Epithelial cell of prostate (primary cell): ENCODE results near the gene NCAPD3.

Source experiments
- DNase-seq: peaks from one replicate; pipeline ENCODE4 v3.0.0-alpha.2; 2011; ENCODE audit warnings: low read depth, low spot score
- H3K27ac ChIP-seq: fragments of 450-650 bp; 2 replicates; pipeline ENCODE4 v1.5.1; 2017; ENCODE audit warnings: mild to moderate bottlenecking

Gene NCAPD3

GRCh38 chr11:134171951-134172350 is 51.8 kb downstream of the NCAPD3 start:
- no peak for DNase-seq
- H3K27ac ChIP-seq: no peak overlapping the region

- H3K27ac ChIP-seq: no peak overlapping the region
- DNase-seq: no peak
Observed at GRCh38 chr11:134170919-134171281, 52.9 kb downstream of the NCAPD3 start.

- H3K27ac ChIP-seq: no peak overlapping the region
- DNase-seq: no peak
Observed at GRCh38 chr11:134170177-134170918, 53.4 kb downstream of the NCAPD3 start.

- no peak for DNase-seq
- H3K27ac ChIP-seq: no peak overlapping the region
Observed at GRCh38 chr11:134164490-134165370, 59.0 kb downstream of the NCAPD3 start.

- no peak for DNase-seq
- no peak overlapping the region for H3K27ac ChIP-seq
Observed at GRCh38 chr11:134159652-134160051, 64.1 kb downstream of the NCAPD3 start.

- no peak for DNase-seq
- H3K27ac ChIP-seq: no peak overlapping the region
Observed at GRCh38 chr11:134158023-134158422, 65.7 kb downstream of the NCAPD3 start.

GRCh38 chr11:134157451-134157850 is 66.3 kb downstream of the NCAPD3 start:
- H3K27ac ChIP-seq: no peak overlapping the region
- DNase-seq: no peak

GRCh38 chr11:134155946-134156865 is 67.6 kb downstream of the NCAPD3 start:
- DNase-seq: no peak

GRCh38 chr11:134155456-134155855 is 68.3 kb downstream of the NCAPD3 start:
- DNase-seq: no peak
- no peak overlapping the region for H3K27ac ChIP-seq

More at GRCh38 chr11:134155946-134156865, 67.6 kb downstream of the NCAPD3 start:
- no peak overlapping the region for H3K27ac ChIP-seq

- no peak overlapping the region for H3K27ac ChIP-seq
- no peak for DNase-seq
Observed at GRCh38 chr11:134154441-134154840, 69.3 kb downstream of the NCAPD3 start.

- DNase-seq: no peak
- H3K27ac ChIP-seq: no peak overlapping the region
Observed at GRCh38 chr11:134153147-134153905, 70.4 kb downstream of the NCAPD3 start.

GRCh38 chr11:134152696-134153095 is 71.1 kb downstream of the NCAPD3 start:
- no peak for DNase-seq
- no peak overlapping the region for H3K27ac ChIP-seq

GRCh38 chr11:134151083-134151747 is 72.6 kb downstream of the NCAPD3 start:
- no peak overlapping the region for H3K27ac ChIP-seq

GRCh38 chr11:134150195-134150903 is 73.4 kb downstream of the NCAPD3 start:
- DNase-seq: no peak
- no peak overlapping the region for H3K27ac ChIP-seq

More at GRCh38 chr11:134151083-134151747, 72.6 kb downstream of the NCAPD3 start:
- no peak for DNase-seq

- DNase-seq: no peak
- no peak overlapping the region for H3K27ac ChIP-seq
Observed at GRCh38 chr11:134149371-134149770, 74.4 kb downstream of the NCAPD3 start.

GRCh38 chr11:134146598-134146997 is 77.2 kb downstream of the NCAPD3 start:
- H3K27ac ChIP-seq: no peak overlapping the region
- DNase-seq: no peak

- no peak for DNase-seq
- no peak overlapping the region for H3K27ac ChIP-seq
Observed at GRCh38 chr11:134145715-134146114, 78.1 kb downstream of the NCAPD3 start.

GRCh38 chr11:134144744-134145143 is 79.0 kb downstream of the NCAPD3 start:
- no peak for DNase-seq
- no peak overlapping the region for H3K27ac ChIP-seq
